Ramos (cell line): Measurements from ENCODE around the gene SYT13.

Experiments used
- in situ Hi-C: fragments of 300-500 bp; cut with MboI; formaldehyde crosslinking; loops from one replicate; pipeline ENCODE4 v1.14.3; 2022; ENCODE audit warnings: low sequenced_read_pairs; ENCODE audit not compliant: unreplicated experiment

SYT13 gene

GRCh38 chr11:45227836-45228235 is 58.3 kb downstream of the SYT13 start:
- in situ Hi-C loops = no loop called here

GRCh38 chr11:45226901-45227300 is 59.2 kb downstream of the SYT13 start:
- in situ Hi-C loops = no loop called here

GRCh38 chr11:45225961-45226871 is 59.9 kb downstream of the SYT13 start:
- in situ Hi-C loops = no loop called here

GRCh38 chr11:45225277-45225676 is 60.9 kb downstream of the SYT13 start:
- in situ Hi-C loops = no loop called here

GRCh38 chr11:45224766-45225165 is 61.4 kb downstream of the SYT13 start:
- in situ Hi-C loops = no loop called here

GRCh38 chr11:45223496-45223895 is 62.6 kb downstream of the SYT13 start:
- in situ Hi-C loops = no loop called here

GRCh38 chr11:45219411-45219810 is 66.7 kb downstream of the SYT13 start:
- in situ Hi-C loops = no loop called here

- in situ Hi-C loops = no loop called here
Measured at GRCh38 chr11:45218705-45219104, 67.4 kb downstream of the SYT13 start.

GRCh38 chr11:45217991-45218390 is 68.2 kb downstream of the SYT13 start:
- in situ Hi-C loops = no loop called here

- in situ Hi-C loops = no loop called here
Measured at GRCh38 chr11:45216901-45217300, 69.2 kb downstream of the SYT13 start.

GRCh38 chr11:45216031-45216430 is 70.1 kb downstream of the SYT13 start:
- in situ Hi-C loops = no loop called here

GRCh38 chr11:45215098-45215865 is 70.9 kb downstream of the SYT13 start:
- in situ Hi-C loops = no loop called here

GRCh38 chr11:45213717-45214116 is 72.4 kb downstream of the SYT13 start:
- in situ Hi-C loops = no loop called here

GRCh38 chr11:45213316-45213665 is 72.8 kb downstream of the SYT13 start:
- in situ Hi-C loops = no loop called here

GRCh38 chr11:45212566-45213315 is 73.4 kb downstream of the SYT13 start:
- in situ Hi-C loops = no loop called here

- in situ Hi-C loops = no loop called here
Measured at GRCh38 chr11:45211732-45212131, 74.4 kb downstream of the SYT13 start.

- in situ Hi-C loops = no loop called here
Measured at GRCh38 chr11:45210846-45211245, 75.3 kb downstream of the SYT13 start.

GRCh38 chr11:45209891-45210699 is 76.0 kb downstream of the SYT13 start:
- in situ Hi-C loops = loop anchor here (10.0 kb wide), 1 partner anchor 55 kb away; no protein-coding TSS in a partner anchor

GRCh38 chr11:45209000-45209879 is 76.9 kb downstream of the SYT13 start:
- in situ Hi-C loops = loop anchor here (10.0 kb wide), 1 partner anchor 56 kb away; no protein-coding TSS in a partner anchor
